ENCODE results near the gene PTPN4.

PTPN4 gene

GRCh38 chr2:119859528-119859927 lies 99.8 kb downstream of the PTPN4 start:
- no peak for DNase-seq (ENCODE audit: low spot score)
- TF ChIP-seq, protein P1, sequence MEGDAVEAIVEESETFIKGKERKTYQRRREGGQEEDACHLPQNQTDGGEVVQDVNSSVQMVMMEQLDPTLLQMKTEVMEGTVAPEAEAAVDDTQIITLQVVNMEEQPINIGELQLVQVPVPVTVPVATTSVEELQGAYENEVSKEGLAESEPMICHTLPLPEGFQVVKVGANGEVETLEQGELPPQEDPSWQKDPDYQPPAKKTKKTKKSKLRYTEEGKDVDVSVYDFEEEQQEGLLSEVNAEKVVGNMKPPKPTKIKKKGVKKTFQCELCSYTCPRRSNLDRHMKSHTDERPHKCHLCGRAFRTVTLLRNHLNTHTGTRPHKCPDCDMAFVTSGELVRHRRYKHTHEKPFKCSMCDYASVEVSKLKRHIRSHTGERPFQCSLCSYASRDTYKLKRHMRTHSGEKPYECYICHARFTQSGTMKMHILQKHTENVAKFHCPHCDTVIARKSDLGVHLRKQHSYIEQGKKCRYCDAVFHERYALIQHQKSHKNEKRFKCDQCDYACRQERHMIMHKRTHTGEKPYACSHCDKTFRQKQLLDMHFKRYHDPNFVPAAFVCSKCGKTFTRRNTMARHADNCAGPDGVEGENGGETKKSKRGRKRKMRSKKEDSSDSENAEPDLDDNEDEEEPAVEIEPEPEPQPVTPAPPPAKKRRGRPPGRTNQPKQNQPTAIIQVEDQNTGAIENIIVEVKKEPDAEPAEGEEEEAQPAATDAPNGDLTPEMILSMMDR (IDR thresholded peaks at IDR 0.05; ENCODE audit: extremely low read depth, missing control alignments), result no peak

- DNase-seq (ENCODE audit: low spot score), result no peak
- TF ChIP-seq, protein P1 (IDR thresholded peaks at IDR 0.05; ENCODE audit: extremely low read depth, missing control alignments), result no peak
These were observed 101.2 kb downstream of the PTPN4 start for GRCh38 chr2:119860924-119861323.

DNA sequence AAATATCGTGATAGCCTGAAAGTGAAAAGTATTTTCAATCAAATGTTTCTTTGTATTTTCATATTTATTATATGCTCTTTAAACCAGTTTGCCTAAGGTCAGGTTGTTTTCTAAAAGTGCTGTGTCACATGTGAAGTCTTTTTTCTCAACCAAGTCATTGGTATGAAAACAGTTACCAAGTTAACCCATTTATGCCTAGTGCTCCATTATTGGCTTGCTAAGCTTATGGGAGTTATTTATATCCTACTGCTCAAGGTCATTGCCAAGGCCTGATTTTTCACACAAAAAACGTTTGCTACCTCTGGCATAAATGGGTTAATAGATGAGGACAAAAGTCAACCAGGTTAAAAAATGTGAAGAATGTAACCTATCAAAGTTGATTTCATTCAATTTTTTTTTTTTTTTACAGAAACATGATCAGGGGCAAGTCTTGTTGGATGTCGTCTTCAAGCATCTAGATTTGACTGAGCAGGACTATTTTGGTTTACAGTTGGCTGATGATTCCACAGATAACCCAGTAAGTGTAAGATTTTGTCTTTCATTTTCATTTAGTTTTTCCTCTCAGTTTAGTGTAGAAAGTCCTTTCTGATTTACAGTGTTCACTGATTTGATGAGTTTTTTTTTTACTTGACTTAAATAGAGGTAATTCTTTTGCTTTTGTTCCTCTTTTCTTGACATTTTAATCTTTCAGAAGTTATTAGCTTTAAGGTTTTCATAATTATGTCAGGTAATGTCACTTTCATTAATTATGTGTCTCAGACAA lies 102.6 kb downstream of the PTPN4 start:
- peak; percentile 36 for DNase-seq (ENCODE audit: low spot score)
- TF ChIP-seq, protein P1 (IDR thresholded peaks at IDR 0.05; ENCODE audit: extremely low read depth, missing control alignments), result no peak

- TF ChIP-seq, protein P1 (IDR thresholded peaks at IDR 0.05; ENCODE audit: extremely low read depth, missing control alignments), result no peak
- DNase-seq (ENCODE audit: low spot score), result no peak
These were observed 104.6 kb downstream of the PTPN4 start for GRCh38 chr2:119864318-119864717.

DNA sequence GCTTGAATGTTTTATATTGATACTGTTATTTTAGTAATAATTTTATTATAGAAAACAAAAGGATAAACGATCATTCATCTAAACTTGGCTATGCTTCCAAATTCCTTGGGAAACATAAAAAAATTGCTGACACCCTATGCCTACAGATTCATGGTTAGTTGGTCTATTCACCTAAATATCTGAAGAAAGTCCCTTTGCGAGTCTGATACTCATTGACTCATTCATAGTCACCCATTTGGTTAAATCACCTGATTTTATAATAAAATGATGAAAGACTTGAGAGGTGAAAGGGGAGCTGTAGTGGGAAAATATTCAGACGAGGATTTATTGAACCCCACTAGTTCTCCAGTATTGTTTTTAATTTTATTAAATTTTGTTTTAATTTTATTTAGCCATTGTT lies 112.0 kb downstream of the PTPN4 start:
- TF ChIP-seq, protein P1 (IDR thresholded peaks at IDR 0.05; ENCODE audit: extremely low read depth, missing control alignments), result no peak
- no peak for DNase-seq (ENCODE audit: low spot score)

- DNase-seq (ENCODE audit: low spot score), result no peak
- TF ChIP-seq, protein P1 (IDR thresholded peaks at IDR 0.05; ENCODE audit: extremely low read depth, missing control alignments), result no peak
These were observed 113.9 kb downstream of the PTPN4 start for GRCh38 chr2:119873350-119874315.

- TF ChIP-seq, protein P1 (IDR thresholded peaks at IDR 0.05; ENCODE audit: extremely low read depth, missing control alignments), result no peak
- DNase-seq (ENCODE audit: low spot score), result no peak
These were observed 119.8 kb downstream of the PTPN4 start for GRCh38 chr2:119879502-119879901.

Measured in GM20000 (cell line).